Measurements from ENCODE around the gene TOX4.
"Not testable (repeated sequence)": the region's sequence is repeated elsewhere in the genome, so short reads cannot be mapped to it uniquely, and the experiment has no call there.

TOX4 gene

GRCh38 chr14:21476925-21477681 lies at the start of gene TOX4, which contains the start of gene RAB2B:
TOX4 (plus strand) TSS chr14:21477195; CDS start chr14:21477279, 84 bp downstream.
RAB2B (minus strand) TSS chr14:21476959; CDS start chr14:21476872, 87 bp downstream.
- DNase-seq (ENCODE audit: low read depth), result peak; percentile 97

GRCh38 chr14:21428930-21429329 lies 48.1 kb upstream of the TOX4 start:
- no peak for DNase-seq (ENCODE audit: low read depth)

GRCh38 chr14:21431126-21431525 lies 45.9 kb upstream of the TOX4 start:
- DNase-seq (ENCODE audit: low read depth), result no peak

DNA sequence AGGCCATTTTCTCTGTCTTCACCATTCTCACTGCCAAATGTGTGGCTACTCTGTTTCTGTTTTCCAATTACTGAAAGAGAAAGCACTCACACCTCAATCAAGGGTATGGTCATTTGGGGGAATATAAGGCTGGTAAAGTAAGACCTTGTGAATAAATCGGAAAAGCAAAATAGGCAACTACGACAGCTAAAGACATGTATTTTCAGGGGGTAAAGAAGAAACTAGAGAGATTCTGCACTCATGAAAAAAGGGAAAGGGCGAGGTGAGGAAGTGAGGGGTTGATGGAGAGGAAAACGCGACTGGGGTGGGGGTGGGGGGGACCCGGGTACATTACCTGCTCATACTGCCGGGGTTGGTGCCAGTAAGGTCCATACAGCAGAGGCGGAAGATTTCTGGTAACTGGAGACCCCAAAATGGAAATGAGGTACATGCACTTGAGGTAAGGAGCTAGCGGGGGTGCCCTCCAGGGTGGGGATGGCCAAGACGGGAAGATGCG lies 40.4 kb upstream of the TOX4 start:
- DNase-seq (ENCODE audit: low read depth), result no peak

- peak; percentile 97 for DNase-seq (ENCODE audit: low read depth)
Measured at GRCh38 chr14:21437063-21437901, 39.7 kb upstream of the TOX4 start.

DNA sequence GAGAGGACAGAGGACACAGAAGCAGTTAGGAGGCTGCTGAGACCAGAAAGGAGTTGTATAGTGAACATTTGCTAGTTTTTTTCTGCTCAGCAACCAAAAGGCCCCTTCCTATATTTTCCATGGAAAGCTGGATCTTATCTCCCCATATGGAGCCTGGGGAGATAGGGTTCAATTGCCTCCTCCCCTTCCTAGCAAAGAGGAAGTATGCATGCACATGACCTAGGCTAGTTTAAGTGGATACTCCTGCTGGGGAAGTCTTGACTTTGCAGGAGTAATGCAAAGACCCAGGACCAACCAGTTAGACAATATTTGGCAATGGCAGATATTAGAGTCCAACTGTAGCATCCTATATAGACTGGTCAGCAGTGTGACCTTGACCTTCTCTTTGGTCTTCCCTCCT lies 36.1 kb upstream of the TOX4 start:
- no peak for DNase-seq (ENCODE audit: low read depth)

GRCh38 chr14:21442657-21443056 lies 34.3 kb upstream of the TOX4 start:
- DNase-seq (ENCODE audit: low read depth), result not testable (repeated sequence)

DNA sequence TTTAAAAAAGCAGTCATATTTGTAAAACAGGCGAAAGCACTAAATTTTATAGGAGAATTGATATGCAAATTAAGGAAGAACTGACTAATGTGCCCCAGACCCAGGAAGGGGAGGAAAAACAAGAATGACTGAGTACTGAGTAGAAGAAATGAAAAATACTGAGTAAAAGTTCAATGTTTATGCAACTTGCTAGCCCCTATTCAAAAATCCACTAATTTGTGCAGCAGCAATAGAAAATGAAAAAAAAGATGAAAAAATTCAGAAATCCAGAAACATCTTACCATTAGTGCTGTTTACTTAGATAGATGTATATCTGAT lies 27.1 kb upstream of the TOX4 start:
- DNase-seq (ENCODE audit: low read depth), result no peak

GRCh38 chr14:21454843-21455544 lies 22.0 kb upstream of the TOX4 start:
- no peak for DNase-seq (ENCODE audit: low read depth)

DNA sequence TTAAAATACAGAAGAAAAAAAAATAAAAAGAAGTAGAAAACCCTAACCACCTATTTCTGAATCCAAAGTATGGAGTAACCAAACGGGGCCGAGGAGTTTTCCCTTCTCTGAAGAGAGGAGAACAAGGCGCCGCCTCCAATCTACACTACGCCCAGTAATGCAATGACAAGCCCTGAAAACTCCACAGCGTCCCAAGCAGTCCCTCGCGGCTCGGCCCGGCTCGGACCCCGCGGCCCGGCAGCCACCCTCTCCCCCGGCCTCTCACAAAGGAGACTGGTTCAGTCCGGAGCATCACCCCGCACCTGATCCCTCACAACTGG lies 21.4 kb upstream of the TOX4 start:
- DNase-seq (ENCODE audit: low read depth), result no peak

- peak; percentile 100 for DNase-seq (ENCODE audit: low read depth)
Measured at GRCh38 chr14:21455912-21456667, 20.9 kb upstream of the TOX4 start, which contains the start of gene CHD8. CHD8 (minus strand) TSS chr14:21456123; CDS start chr14:21431643, 24,480 bp downstream.

- peak; percentile 45 for DNase-seq (ENCODE audit: low read depth)
Measured at GRCh38 chr14:21467616-21468015, 9.4 kb upstream of the TOX4 start.

- DNase-seq (ENCODE audit: low read depth), result no peak
Measured at GRCh38 chr14:21475767-21476522, 1.1 kb upstream of the TOX4 start.

DNA sequence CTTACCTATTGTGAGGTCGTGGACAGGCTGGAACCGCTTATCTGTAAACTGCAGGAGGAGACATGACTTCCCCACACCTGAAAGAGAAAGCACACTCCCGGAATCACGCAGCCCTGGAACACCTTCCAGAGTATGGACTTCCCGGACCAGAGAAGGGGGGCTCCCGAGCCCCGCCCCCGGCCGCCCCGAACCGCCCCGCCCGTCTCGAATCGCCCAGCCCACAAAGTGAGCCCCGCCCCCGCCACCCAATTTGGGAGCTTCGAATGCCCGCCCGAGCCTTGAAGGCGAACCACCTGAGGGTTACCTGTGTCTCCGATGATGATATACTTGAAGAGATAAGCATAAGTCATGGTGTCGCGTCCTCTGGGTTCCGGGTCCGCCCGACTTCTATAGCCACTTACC lies 471 bp upstream of the TOX4 start:
- DNase-seq (ENCODE audit: low read depth), result no peak

GRCh38 chr14:21486640-21487087 lies 9.7 kb downstream of the TOX4 start:
- peak; percentile 37 for DNase-seq (ENCODE audit: low read depth)

GRCh38 chr14:21494902-21495762 lies 18.1 kb downstream of the TOX4 start:
- no peak for DNase-seq (ENCODE audit: low read depth)

DNA sequence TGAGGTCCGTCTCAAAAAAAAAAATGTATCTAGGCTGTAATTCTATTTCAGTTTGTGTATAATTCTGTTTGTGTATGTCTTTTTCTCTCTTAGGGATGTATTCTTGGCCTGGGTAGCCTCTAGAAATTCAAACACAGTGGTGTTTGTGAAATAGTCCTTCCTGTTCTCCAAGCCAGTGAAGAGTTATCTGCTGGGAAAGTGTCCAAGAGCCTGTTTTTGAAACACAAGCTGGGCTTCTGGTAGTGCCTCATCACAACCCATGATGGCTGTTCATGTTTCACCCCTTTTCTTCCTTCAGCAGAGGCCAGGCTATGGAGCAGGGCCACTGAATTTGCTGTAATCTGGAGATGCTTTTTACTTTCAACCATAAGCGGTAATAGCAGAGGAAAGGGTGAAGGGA lies 19.5 kb downstream of the TOX4 start:
- DNase-seq (ENCODE audit: low read depth), result no peak

- peak; percentile 34 for DNase-seq (ENCODE audit: low read depth)
Measured at GRCh38 chr14:21498540-21499526, 21.8 kb downstream of the TOX4 start.

GRCh38 chr14:21501568-21501967 lies 24.6 kb downstream of the TOX4 start:
- DNase-seq (ENCODE audit: low read depth), result no peak

All from fibroblast of the conjunctiva (primary cell).